Activated effector memory CD4-positive, alpha-beta T cell treated with anti-CD3 and anti-CD28 coated beads, Interleukin-2, amount 50 U/mL, for 16 hours (primary cell): ENCODE data around the gene HDAC4.

ENCODE experiments used
- DNase-seq: peaks from one replicate; pipeline ENCODE4 v3.0.0-alpha.2; 2020

Gene HDAC4

GRCh38 chr2:239145106-239145505 is 255.7 kb downstream of the HDAC4 start:
- no peak for DNase-seq

DNA sequence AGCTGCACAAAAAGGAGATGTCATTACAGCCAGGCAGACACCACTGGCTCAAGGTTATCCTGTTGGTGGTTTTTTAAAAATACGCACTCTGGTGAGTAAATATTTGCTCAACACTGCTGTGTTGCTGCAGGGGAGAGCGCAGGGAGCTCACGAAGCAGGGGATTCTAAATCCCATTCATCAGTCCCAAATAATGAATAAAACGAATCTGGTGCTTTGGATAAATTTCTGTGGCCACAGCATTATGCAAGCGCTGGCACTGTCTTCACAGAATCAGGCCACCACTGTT is 256.2 kb downstream of the HDAC4 start:
- DNase-seq: no peak

DNA sequence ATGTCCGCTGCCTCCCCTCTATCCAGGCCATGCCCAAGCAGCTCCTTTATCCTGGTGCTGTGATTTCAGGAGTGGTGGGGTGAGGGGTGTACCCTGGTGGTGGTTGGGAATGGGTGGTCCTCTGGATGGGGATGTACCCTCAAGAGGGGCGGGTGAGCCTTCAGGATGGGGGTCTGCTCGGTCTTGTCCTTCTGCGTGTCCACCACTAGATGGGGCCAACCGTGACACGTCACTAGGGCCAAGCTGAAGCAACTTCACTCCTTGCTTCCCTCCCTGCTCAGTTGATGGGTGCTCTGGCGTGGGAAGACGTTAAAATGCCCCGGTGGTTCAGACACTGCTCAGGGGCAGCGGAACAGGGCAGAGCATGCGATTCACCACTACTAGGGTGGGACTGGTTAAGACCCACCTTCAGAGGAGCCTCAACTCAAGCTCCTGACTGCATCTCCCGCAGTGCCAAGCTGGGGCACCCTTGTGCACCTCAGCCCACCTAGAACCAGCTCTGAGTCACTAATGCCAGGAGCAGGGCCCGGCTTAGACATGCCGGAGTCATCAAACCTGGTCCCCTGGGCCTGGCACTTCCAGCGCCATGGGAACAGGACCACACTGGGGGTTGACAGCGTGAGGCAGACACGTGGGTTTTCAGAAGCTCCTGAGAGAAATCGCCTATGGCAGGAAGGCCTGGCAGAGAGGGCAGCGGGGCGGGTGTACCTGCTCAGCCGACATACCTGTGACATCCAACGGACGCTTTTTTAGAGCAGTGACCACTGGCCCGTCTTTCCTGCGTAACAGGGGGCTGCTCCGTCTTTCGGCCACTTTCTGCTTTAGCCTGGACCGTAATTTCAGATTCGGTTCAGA is 256.7 kb downstream of the HDAC4 start:
- DNase-seq: no peak

DNA sequence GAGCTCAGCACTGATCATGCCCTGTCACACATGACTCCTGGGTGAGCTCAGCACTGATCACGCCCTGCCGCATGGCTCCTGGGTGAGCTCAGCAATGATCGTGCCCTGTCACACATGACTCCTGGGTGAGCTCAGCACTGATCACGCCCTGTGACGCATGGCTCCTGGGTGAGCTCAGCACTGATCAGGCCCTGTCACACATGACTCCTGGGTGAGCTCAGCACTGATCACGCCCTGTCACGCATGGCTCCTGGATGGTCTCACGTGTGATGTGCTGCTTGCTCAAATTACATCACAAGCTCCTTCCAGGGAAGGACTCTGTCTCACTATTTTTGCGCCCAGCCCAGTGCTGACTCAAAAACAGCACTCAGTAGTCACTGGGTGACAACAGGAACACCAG is 258.0 kb downstream of the HDAC4 start:
- DNase-seq: no peak

- no peak for DNase-seq
Observed at GRCh38 chr2:239142296-239142695, 258.5 kb downstream of the HDAC4 start.

- DNase-seq: no peak
Observed at GRCh38 chr2:239141021-239141760, 259.6 kb downstream of the HDAC4 start.

GRCh38 chr2:239140346-239141020 is 260.3 kb downstream of the HDAC4 start:
- no peak for DNase-seq

DNA sequence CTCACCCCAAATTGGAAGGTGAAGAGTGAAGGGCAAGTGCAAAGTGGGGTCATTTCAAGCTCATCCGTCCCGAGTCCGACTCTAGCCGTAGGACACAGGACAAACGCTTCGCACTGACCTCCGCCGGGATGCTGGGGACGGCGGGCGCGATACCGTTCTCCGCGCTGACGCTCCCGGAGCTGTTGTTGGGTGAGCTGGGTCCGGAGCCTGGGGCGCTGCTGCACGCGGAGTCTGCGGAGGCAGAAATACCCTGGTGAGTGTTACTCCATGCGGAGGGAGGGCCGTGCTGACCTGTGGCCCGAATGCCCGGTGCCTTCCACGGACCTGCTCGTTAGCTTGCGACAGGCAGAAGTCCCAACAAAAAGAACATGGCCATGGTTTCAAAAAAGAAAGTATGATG is 261.3 kb downstream of the HDAC4 start:
- DNase-seq: no peak

- DNase-seq: no peak
Observed at GRCh38 chr2:239139101-239139500, 261.7 kb downstream of the HDAC4 start.

- no peak for DNase-seq
Observed at GRCh38 chr2:239138610-239139009, 262.2 kb downstream of the HDAC4 start.

GRCh38 chr2:239137898-239138283 is 262.9 kb downstream of the HDAC4 start:
- DNase-seq: no peak

DNA sequence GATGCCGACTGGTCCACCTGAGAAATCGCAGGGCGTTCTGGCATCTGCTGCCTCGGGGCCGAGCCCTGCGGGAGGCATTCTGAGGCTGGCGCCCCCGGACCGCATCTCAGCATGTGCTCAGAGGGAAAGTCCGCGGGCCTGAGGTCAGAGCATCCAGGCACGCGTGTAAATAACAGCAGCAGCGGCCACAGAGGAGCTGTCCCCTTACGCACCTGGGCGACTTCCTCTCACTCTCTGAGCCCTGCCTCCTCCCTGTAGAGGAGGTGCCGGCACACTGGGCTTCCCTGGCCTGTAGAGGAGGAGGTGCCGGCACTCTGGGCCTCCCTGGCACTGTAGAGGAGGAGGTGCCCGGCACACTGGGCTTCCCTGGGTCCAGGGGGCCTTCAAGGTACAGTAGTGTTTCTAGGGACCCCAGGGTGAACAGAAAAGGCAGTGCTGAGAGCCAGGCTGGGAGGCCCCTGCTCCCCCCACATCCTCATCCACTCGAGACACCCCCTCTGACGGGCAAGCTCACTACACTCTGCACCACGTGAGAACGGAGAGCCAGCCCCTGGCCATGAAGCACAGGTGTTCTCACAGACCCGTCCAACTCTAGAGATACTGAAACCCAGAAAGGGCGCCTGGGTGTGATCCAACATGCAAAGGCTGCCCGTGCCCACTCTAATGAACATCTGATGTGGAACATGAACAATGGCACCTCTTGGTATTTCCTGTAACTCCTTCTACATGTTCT is 263.5 kb downstream of the HDAC4 start:
- DNase-seq: no peak

DNA sequence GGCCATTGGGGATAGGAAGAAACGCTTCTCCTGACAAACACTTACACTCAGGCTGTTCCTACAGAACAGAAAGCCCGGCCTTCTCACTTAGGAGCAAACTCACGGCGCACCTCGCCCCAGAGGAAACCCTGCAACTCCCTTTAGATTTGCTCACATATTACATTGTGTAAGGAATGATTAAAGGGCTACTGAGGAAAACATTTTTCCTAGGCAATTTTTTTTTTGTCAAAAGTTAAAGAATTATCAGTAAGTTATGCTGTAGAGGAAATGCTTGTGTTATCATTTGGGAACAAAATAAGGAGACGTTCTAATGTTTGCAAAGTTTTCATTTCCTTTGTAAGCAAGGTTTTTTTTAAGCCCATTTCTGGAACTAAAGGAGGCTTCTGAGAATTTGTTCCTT is 264.1 kb downstream of the HDAC4 start:
- no peak for DNase-seq

GRCh38 chr2:239136203-239136602 is 264.6 kb downstream of the HDAC4 start:
- no peak for DNase-seq

- DNase-seq: no peak
Observed at GRCh38 chr2:239135531-239135930, 265.3 kb downstream of the HDAC4 start.

- no peak for DNase-seq
Observed at GRCh38 chr2:239133945-239134570, 266.8 kb downstream of the HDAC4 start.

DNA sequence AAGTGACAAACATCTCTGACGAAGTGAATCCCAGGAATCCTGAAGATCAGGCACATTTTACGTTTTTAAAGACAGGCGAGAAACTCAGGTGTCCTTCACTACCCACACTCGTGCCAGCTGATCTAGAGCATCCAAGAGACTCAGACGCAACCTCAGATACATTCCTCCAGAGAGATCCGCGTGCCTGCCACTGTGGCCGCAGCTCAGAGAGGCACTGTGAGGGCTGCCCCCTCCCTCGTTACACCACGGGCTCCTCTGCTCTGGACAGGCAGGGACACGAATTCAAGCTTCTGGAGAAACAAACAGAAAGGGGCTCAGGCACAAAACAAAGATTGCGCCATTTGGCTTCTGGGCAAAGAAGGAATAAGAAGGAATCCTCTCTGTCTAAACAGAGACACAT is 268.0 kb downstream of the HDAC4 start:
- no peak for DNase-seq

DNA sequence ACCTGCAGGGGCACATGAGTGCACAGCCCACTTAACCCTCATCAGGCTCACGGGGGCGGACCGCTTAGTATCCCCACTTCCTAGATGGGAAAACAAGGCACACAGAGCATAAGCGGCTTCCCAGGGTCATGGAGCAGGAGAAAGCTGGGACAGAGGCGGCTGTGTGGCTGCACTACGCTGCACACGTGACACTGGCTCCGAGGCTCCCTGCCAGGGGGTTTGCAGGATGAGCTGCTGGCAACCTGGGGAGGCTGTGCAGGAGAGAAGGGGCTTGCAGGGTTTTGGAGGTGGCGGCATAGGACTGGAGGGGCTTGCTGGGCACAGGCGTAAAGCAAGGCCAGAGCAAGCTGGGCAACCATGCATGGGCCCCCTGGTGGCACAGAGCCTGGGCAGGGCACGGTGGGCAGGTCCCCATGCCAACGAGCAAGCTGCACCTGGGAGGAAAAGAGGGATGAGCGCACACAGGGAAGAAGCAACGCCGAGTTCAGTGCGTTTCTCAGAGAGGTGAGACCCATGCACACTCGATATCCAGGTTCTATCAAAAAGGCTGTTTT is 268.6 kb downstream of the HDAC4 start:
- no peak for DNase-seq

GRCh38 chr2:239131521-239131920 is 269.3 kb downstream of the HDAC4 start:
- DNase-seq: no peak

- no peak for DNase-seq
Observed at GRCh38 chr2:239130786-239131325, 270.0 kb downstream of the HDAC4 start.

GRCh38 chr2:239130041-239130440 is 270.8 kb downstream of the HDAC4 start:
- DNase-seq: no peak
